ENCODE results near the gene TMEM108. TPM values are rescaled to one million over a fixed set of nuclear protein-coding genes. Genes with fewer than 3 reads are reported as not detected.
A peak's percentile ranks its signal among the peaks of the same experiment; 100 is the strongest.

The TMEM108 gene
- total RNA-seq, 2 experiments from 2014 or later: not detected

DNA sequence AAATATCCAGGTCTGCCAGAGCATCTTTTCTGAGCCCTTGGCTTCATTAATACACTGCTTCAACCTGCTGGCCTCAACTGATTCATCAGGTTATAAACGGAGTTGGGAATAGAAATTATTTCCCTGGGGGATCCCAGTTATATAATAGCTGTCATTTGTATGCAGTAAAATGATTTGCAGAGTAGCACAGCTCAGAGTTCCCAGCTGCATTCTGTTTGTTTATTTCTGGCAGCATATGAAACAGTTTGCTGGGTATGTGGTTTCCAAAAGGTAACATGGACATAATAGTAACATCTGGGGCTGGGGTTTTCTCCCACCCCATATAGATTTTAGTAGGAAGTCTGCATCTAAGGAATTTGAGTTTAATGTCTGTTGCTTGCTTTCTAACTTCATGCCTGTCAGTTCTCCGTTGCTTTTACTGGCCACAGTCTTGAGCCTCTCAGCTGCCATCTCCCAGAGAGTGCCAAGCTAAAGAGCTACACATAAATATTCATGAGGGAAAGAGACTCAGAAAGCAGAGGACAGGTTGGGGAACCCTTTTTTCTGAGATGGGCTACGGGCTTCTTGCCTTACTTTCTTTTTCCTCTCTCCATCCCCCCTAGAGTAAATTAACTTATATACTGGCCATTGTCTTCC, 124.6 kb downstream of the TMEM108 start:
- intact Hi-C loops (cut with micrococcal nuclease; ENCODE audit: unreplicated experiment): no loop called here
- no peaks in the 10 kb centered on the region for H3K9me2 ChIP-seq (ENCODE audit: insufficient read depth, low read length)
- CTCF ChIA-PET (ENCODE audit: unreplicated experiment): no interaction called here
- no peak for DNase-seq (ENCODE audit: low spot score)
- no peak overlapping the region for H2AFZ ChIP-seq (ENCODE audit: low read length)
- H3K4me1 ChIP-seq (ENCODE audit: insufficient read depth, low read length, poor library complexity, severe bottlenecking): no peaks in the 10 kb centered on the region
- no peak overlapping the region for H3K27ac ChIP-seq (ENCODE audit: low read depth, low read length, poor library complexity, severe bottlenecking)
- POLR2A ChIA-PET: interaction anchor here (0.6 kb wide), 1 partner anchor 70 kb away, joined by 6 read pairs; no protein-coding TSS in a partner anchor
- TF ChIP-seq, protein P1, sequence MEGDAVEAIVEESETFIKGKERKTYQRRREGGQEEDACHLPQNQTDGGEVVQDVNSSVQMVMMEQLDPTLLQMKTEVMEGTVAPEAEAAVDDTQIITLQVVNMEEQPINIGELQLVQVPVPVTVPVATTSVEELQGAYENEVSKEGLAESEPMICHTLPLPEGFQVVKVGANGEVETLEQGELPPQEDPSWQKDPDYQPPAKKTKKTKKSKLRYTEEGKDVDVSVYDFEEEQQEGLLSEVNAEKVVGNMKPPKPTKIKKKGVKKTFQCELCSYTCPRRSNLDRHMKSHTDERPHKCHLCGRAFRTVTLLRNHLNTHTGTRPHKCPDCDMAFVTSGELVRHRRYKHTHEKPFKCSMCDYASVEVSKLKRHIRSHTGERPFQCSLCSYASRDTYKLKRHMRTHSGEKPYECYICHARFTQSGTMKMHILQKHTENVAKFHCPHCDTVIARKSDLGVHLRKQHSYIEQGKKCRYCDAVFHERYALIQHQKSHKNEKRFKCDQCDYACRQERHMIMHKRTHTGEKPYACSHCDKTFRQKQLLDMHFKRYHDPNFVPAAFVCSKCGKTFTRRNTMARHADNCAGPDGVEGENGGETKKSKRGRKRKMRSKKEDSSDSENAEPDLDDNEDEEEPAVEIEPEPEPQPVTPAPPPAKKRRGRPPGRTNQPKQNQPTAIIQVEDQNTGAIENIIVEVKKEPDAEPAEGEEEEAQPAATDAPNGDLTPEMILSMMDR (conservative IDR thresholded peaks at IDR 0.05; ENCODE audit: low read length): no peak
- TF ChIP-seq EZH2phosphoT487 (IDR thresholded peaks at IDR 0.05; ENCODE audit: borderline replicate concordance, low read depth, low read length): no peak
- no peak overlapping the region for H3K4me2 ChIP-seq (ENCODE audit: low read length)
- H3K36me3 ChIP-seq (ENCODE audit: insufficient read depth, low read length): no peaks in the 10 kb centered on the region
- H4K20me1 ChIP-seq (ENCODE audit: insufficient read depth, low read length): no peaks in the 10 kb centered on the region
- no TSS peak for BruUV-seq (replicated peaks)
- no peak overlapping the region for H3K4me3 ChIP-seq (ENCODE audit: low read depth, low read length, poor library complexity, severe bottlenecking)
- no peaks in the 10 kb centered on the region for H3K9me3 ChIP-seq (ENCODE audit: low read length)
- H3K79me2 ChIP-seq (ENCODE audit: insufficient read depth, low read depth, low read length): no peaks in the 10 kb centered on the region

- Histone ChIP-seq H3K36me3 (ENCODE audit: insufficient read depth, low read length) (no peaks in the 10 kb centered on the region), H3K4me1 (ENCODE audit: insufficient read depth, low read length, poor library complexity, severe bottlenecking) (no peaks in the 10 kb centered on the region), H3K27ac (ENCODE audit: low read depth, low read length, poor library complexity, severe bottlenecking) (no peak overlapping the region), H3K9me3 (ENCODE audit: low read length) (no peaks in the 10 kb centered on the region), H3K4me2 (ENCODE audit: low read length) (no peak overlapping the region), H2AFZ (ENCODE audit: low read length) (no peak overlapping the region), H3K9me2 (ENCODE audit: insufficient read depth, low read length) (no peaks in the 10 kb centered on the region; the same call in 1 of the 2 replicates), H4K20me1 (ENCODE audit: insufficient read depth, low read length) (no peaks in the 10 kb centered on the region), H3K79me2 (ENCODE audit: insufficient read depth, low read depth, low read length) (no peaks in the 10 kb centered on the region), H3K4me3 (ENCODE audit: low read depth, low read length, poor library complexity, severe bottlenecking) (no peak overlapping the region)
- POLR2A ChIA-PET: interaction anchor here (0.6 kb wide), 1 partner anchor 1772 kb away, joined by 3 read pairs; no protein-coding TSS in a partner anchor
- CTCF ChIA-PET (ENCODE audit: unreplicated experiment): no interaction called here
- TF ChIP-seq, protein P1 (conservative IDR thresholded peaks at IDR 0.05; ENCODE audit: low read length): no peak
- TF ChIP-seq EZH2phosphoT487 (IDR thresholded peaks at IDR 0.05; ENCODE audit: borderline replicate concordance, low read depth, low read length): no peak
- no peak for DNase-seq (ENCODE audit: low spot score)
- no TSS peak for BruUV-seq (replicated peaks)
- intact Hi-C loops (cut with micrococcal nuclease; ENCODE audit: unreplicated experiment): no loop called here
Measured at GRCh38 chr3:133167340-133168024, 129.3 kb downstream of the TMEM108 start.

DNA sequence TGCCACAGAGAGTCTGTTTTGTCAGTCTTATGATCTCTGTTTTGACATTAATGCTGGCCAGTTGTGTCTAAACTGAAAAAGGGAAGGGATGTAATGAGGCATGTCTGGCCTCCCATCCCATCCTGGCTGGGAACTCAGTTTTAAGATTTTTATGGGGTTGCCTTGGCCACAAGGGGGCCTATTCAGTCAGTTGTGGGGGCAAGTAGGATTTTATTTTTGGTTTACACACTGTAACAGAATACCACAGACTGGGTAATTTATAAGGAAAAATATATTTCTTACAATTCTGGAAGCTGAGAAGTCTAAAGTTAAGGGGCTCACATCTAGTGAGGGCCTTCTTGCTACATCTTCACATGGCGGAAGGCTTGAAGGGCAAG, 129.8 kb downstream of the TMEM108 start:
- H3K9me3 ChIP-seq (ENCODE audit: low read length): no peaks in the 10 kb centered on the region
- H3K9me2 ChIP-seq (ENCODE audit: insufficient read depth, low read length): no peaks in the 10 kb centered on the region; the same call in 1 of the 2 replicates
- no peak overlapping the region for H3K27ac ChIP-seq (ENCODE audit: low read depth, low read length, poor library complexity, severe bottlenecking)
- CTCF ChIA-PET (ENCODE audit: unreplicated experiment): no interaction called here
- H3K4me2 ChIP-seq (ENCODE audit: low read length): no peak overlapping the region
- no peaks in the 10 kb centered on the region for H3K79me2 ChIP-seq (ENCODE audit: insufficient read depth, low read depth, low read length)
- intact Hi-C loops (cut with micrococcal nuclease; ENCODE audit: unreplicated experiment): no loop called here
- TF ChIP-seq, protein P1 (conservative IDR thresholded peaks at IDR 0.05; ENCODE audit: low read length): peak; percentile 53
- no peak for TF ChIP-seq EZH2phosphoT487 (IDR thresholded peaks at IDR 0.05; ENCODE audit: borderline replicate concordance, low read depth, low read length)
- H3K4me1 ChIP-seq (ENCODE audit: insufficient read depth, low read length, poor library complexity, severe bottlenecking): no peaks in the 10 kb centered on the region
- no peaks in the 10 kb centered on the region for H3K36me3 ChIP-seq (ENCODE audit: insufficient read depth, low read length)
- H4K20me1 ChIP-seq (ENCODE audit: insufficient read depth, low read length): no peaks in the 10 kb centered on the region
- DNase-seq (ENCODE audit: low spot score): no peak
- no peak overlapping the region for H2AFZ ChIP-seq (ENCODE audit: low read length)
- no TSS peak for BruUV-seq (replicated peaks)
- POLR2A ChIA-PET: interaction anchor here (0.6 kb wide), 1 partner anchor 1772 kb away, joined by 3 read pairs; no protein-coding TSS in a partner anchor
- H3K4me3 ChIP-seq (ENCODE audit: low read depth, low read length, poor library complexity, severe bottlenecking): no peak overlapping the region
